Peyer's patch (tissue), 4 donors: ENCODE measurements around the gene CNOT8.

Experiments used
- POLR2A ChIP-seq, 2 donors: fragments of 450-650 bp; IDR thresholded peaks; one replicate each; pipeline ENCODE4 v1.5.1; 2017; ENCODE audit warnings: antibody characterized with exemption in 2 of 2, mild to moderate bottlenecking in 2 of 2, moderate library complexity in 2 of 2
- TF ChIP-seq, protein P1 (sequence below), 6 experiments: fragments of 450-650 bp in 4 of 6; fragments of 200-600 bp in 2 of 6; sonication (generic) in 1 of 6; IDR thresholded peaks; one replicate each; pipeline ENCODE4 v1.5.1; 2017 to 2019; ENCODE audit warnings: antibody characterized with exemption in 6 of 6, mild to moderate bottlenecking in 3 of 6, moderate library complexity in 1 of 6

DNA sequence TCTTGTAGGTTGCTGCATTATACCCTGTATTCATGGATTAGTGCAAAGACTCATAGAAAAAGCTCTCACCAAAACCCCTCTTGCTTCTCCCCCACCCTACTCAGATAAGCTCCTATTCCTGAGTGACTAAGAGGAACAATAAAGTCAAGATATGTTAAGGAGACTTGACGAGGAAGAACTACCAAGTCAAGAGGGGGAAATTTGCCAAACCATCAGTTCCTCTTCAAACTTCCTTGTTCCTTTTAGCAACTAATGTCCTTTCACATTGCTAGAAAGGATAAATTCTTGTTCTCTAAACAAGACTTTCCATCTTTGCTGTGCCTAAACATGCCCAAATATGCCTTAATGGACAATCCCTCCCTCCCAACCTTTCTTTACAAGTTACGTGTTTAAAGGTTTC lies 27.0 kb downstream of the CNOT8 start:
- TF ChIP-seq, protein P1, sequence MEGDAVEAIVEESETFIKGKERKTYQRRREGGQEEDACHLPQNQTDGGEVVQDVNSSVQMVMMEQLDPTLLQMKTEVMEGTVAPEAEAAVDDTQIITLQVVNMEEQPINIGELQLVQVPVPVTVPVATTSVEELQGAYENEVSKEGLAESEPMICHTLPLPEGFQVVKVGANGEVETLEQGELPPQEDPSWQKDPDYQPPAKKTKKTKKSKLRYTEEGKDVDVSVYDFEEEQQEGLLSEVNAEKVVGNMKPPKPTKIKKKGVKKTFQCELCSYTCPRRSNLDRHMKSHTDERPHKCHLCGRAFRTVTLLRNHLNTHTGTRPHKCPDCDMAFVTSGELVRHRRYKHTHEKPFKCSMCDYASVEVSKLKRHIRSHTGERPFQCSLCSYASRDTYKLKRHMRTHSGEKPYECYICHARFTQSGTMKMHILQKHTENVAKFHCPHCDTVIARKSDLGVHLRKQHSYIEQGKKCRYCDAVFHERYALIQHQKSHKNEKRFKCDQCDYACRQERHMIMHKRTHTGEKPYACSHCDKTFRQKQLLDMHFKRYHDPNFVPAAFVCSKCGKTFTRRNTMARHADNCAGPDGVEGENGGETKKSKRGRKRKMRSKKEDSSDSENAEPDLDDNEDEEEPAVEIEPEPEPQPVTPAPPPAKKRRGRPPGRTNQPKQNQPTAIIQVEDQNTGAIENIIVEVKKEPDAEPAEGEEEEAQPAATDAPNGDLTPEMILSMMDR (IDR thresholded peaks at IDR 0.05) = no peak
- no peak for TF ChIP-seq POLR2A (IDR thresholded peaks at IDR 0.05)
